Measurements from ENCODE around the gene CLDN12.

GRCh38 chr7:90402785-90403173, 482 bp upstream of the CLDN12 start:
- TF ChIP-seq, protein P1, sequence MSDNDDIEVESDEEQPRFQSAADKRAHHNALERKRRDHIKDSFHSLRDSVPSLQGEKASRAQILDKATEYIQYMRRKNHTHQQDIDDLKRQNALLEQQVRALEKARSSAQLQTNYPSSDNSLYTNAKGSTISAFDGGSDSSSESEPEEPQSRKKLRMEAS (IDR thresholded peaks at IDR 0.05; ENCODE audit: low read depth, low read length), result no peak
- no peak for TF ChIP-seq POLR2A (IDR thresholded peaks at IDR 0.05; ENCODE audit: extremely low read depth, insufficient read length)
- TF ChIP-seq, protein P2, sequence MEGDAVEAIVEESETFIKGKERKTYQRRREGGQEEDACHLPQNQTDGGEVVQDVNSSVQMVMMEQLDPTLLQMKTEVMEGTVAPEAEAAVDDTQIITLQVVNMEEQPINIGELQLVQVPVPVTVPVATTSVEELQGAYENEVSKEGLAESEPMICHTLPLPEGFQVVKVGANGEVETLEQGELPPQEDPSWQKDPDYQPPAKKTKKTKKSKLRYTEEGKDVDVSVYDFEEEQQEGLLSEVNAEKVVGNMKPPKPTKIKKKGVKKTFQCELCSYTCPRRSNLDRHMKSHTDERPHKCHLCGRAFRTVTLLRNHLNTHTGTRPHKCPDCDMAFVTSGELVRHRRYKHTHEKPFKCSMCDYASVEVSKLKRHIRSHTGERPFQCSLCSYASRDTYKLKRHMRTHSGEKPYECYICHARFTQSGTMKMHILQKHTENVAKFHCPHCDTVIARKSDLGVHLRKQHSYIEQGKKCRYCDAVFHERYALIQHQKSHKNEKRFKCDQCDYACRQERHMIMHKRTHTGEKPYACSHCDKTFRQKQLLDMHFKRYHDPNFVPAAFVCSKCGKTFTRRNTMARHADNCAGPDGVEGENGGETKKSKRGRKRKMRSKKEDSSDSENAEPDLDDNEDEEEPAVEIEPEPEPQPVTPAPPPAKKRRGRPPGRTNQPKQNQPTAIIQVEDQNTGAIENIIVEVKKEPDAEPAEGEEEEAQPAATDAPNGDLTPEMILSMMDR (IDR thresholded peaks at IDR 0.05; ENCODE audit: low read depth, low read length), result no peak

All from NB4 (cell line).